Mononuclear cell (primary cell): ENCODE measurements around the gene SP8. TPM values are rescaled to one million over a fixed set of nuclear protein-coding genes. Genes with fewer than 3 reads are reported as not detected.

Source experiments
- H3K27me3 ChIP-seq: 2 replicates; pipeline ENCODE4 v1.6.0; 2011; ENCODE audit warnings: low read length, control low read depth; ENCODE audit not compliant: insufficient read depth
- H3K4me1 ChIP-seq: 2 replicates; pipeline ENCODE4 v1.5.1; 2011; ENCODE audit warnings: mild to moderate bottlenecking, low read length, control low read depth; ENCODE audit not compliant: insufficient read depth
- H3K4me3 ChIP-seq: 2 replicates; pipeline ENCODE4 v1.5.1; 2011; ENCODE audit warnings: mild to moderate bottlenecking, low read length, moderate library complexity
- H3K9me3 ChIP-seq: 2 replicates; pipeline ENCODE4 v1.5.1; 2011; ENCODE audit warnings: low read depth, mild to moderate bottlenecking, control low read depth, low read length
- total RNA-seq: library from RNA; depleted of rRNA; stranded (reverse); fragments of >200 nt; gene quantifications from one replicate; pipeline ENCODE4 v1.2.3, GENCODE V29; 2012

Gene SP8
- total RNA-seq, 1 donor, result not detected

- no peak overlapping the region for H3K4me3 ChIP-seq
- H3K9me3 ChIP-seq, result no peaks in the 10 kb centered on the region
- peaks cover 94% of the 10 kb centered on the region for H3K27me3 ChIP-seq
- peaks cover 37% of the 10 kb centered on the region for H3K4me1 ChIP-seq
Measured at GRCh38 chr7:20786049-20786412, 655 bp downstream of the SP8 start.

- Histone ChIP-seq H3K9me3 (no peaks in the 10 kb centered on the region), H3K4me1 (peaks cover 37% of the 10 kb centered on the region), H3K27me3 (peaks cover 94% of the 10 kb centered on the region), H3K4me3 (no peak overlapping the region)
Measured at GRCh38 chr7:20785157-20786048, 1.3 kb downstream of the SP8 start.

- Histone ChIP-seq H3K27me3 (peaks cover 94% of the 10 kb centered on the region), H3K4me1 (peaks cover 37% of the 10 kb centered on the region), H3K4me3 (no peak overlapping the region), H3K9me3 (no peaks in the 10 kb centered on the region)
Measured at GRCh38 chr7:20784388-20785156, 2.1 kb downstream of the SP8 start.

GRCh38 chr7:20783700-20784387, 2.8 kb downstream of the SP8 start:
- no peaks in the 10 kb centered on the region for H3K9me3 ChIP-seq
- no peak overlapping the region for H3K4me3 ChIP-seq
- peaks cover 94% of the 10 kb centered on the region for H3K27me3 ChIP-seq

GRCh38 chr7:20783125-20783699, 3.5 kb downstream of the SP8 start:
- Histone ChIP-seq H3K4me1 (peaks cover 43% of the 10 kb centered on the region), H3K27me3 (peaks cover 94% of the 10 kb centered on the region), H3K9me3 (no peaks in the 10 kb centered on the region), H3K4me3 (no peak overlapping the region)

More at GRCh38 chr7:20783700-20784387, 2.8 kb downstream of the SP8 start:
- peaks cover 37% of the 10 kb centered on the region for H3K4me1 ChIP-seq

GRCh38 chr7:20779041-20779440, 7.6 kb downstream of the SP8 start:
- Histone ChIP-seq H3K4me3 (no peak overlapping the region), H3K27me3 (peaks cover 99% of the 10 kb centered on the region), H3K9me3 (no peaks in the 10 kb centered on the region), H3K4me1 (peaks cover 21% of the 10 kb centered on the region)

GRCh38 chr7:20778063-20778721, 8.5 kb downstream of the SP8 start:
- Histone ChIP-seq H3K27me3 (peaks cover 97% of the 10 kb centered on the region), H3K4me1 (peaks cover 14% of the 10 kb centered on the region), H3K9me3 (no peaks in the 10 kb centered on the region), H3K4me3 (no peak overlapping the region)

GRCh38 chr7:20777377-20778062, 9.2 kb downstream of the SP8 start:
- Histone ChIP-seq H3K4me1 (peaks cover 14% of the 10 kb centered on the region), H3K27me3 (peaks cover 96% of the 10 kb centered on the region), H3K9me3 (no peaks in the 10 kb centered on the region), H3K4me3 (no peak overlapping the region)

- Histone ChIP-seq H3K9me3 (no peaks in the 10 kb centered on the region), H3K4me1 (peaks cover 14% of the 10 kb centered on the region), H3K4me3 (no peak overlapping the region), H3K27me3 (peaks cover 95% of the 10 kb centered on the region)
Measured at GRCh38 chr7:20776942-20777341, 9.7 kb downstream of the SP8 start.

GRCh38 chr7:20776214-20776911, 10.3 kb downstream of the SP8 start:
- Histone ChIP-seq H3K4me3 (no peak overlapping the region), H3K9me3 (no peaks in the 10 kb centered on the region), H3K4me1 (peaks cover 14% of the 10 kb centered on the region), H3K27me3 (peaks cover 94% of the 10 kb centered on the region)

GRCh38 chr7:20754001-20754400, 32.7 kb downstream of the SP8 start:
- no peaks in the 10 kb centered on the region for H3K27me3 ChIP-seq
- H3K4me1 ChIP-seq, result no peaks in the 10 kb centered on the region
- no peaks in the 10 kb centered on the region for H3K9me3 ChIP-seq
- H3K4me3 ChIP-seq, result no peak overlapping the region

- H3K4me1 ChIP-seq, result no peaks in the 10 kb centered on the region
- no peaks in the 10 kb centered on the region for H3K9me3 ChIP-seq
Measured at GRCh38 chr7:20749906-20750305, 36.8 kb downstream of the SP8 start.

GRCh38 chr7:20748853-20749252, 37.8 kb downstream of the SP8 start:
- Histone ChIP-seq H3K27me3 (no peaks in the 10 kb centered on the region), H3K4me1 (no peaks in the 10 kb centered on the region), H3K9me3 (no peaks in the 10 kb centered on the region), H3K4me3 (no peak overlapping the region)

More at GRCh38 chr7:20749906-20750305, 36.8 kb downstream of the SP8 start:
- Histone ChIP-seq H3K27me3 (no peaks in the 10 kb centered on the region), H3K4me3 (no peak overlapping the region)
